Epidermal melanocyte (primary cell): ENCODE measurements around the gene NPIPB8.
"Not testable (repeated sequence)": the region's sequence is repeated elsewhere in the genome, so short reads cannot be mapped to it uniquely, and the experiment has no call there.

Source experiments
- DNase-seq: peaks from one replicate; pipeline ENCODE4 v3.0.0; 2011; ENCODE audit warnings: low spot score; ENCODE audit not compliant: insufficient read length

The NPIPB8 gene

GRCh38 chr16:28623172-28623711 lies 14.6 kb upstream of the NPIPB8 start:
- DNase-seq: no peak

- DNase-seq: not testable (repeated sequence)
Observed at GRCh38 chr16:28630905-28631304, 7.0 kb upstream of the NPIPB8 start.

- DNase-seq: not testable (repeated sequence)
Observed at GRCh38 chr16:28636093-28636823, 1.6 kb upstream of the NPIPB8 start.

- not testable (repeated sequence) for DNase-seq
Observed at GRCh38 chr16:28638359-28638758, 494 bp downstream of the NPIPB8 start.

GRCh38 chr16:28639959-28640358 lies 2.1 kb downstream of the NPIPB8 start:
- not testable (repeated sequence) for DNase-seq

GRCh38 chr16:28666264-28666663 lies 28.4 kb downstream of the NPIPB8 start:
- DNase-seq: not testable (repeated sequence)

GRCh38 chr16:28667480-28667879 lies 29.6 kb downstream of the NPIPB8 start:
- DNase-seq: not testable (repeated sequence)

- not testable (repeated sequence) for DNase-seq
Observed at GRCh38 chr16:28668199-28668598, 30.3 kb downstream of the NPIPB8 start.

GRCh38 chr16:28688327-28688952 lies 50.6 kb downstream of the NPIPB8 start:
- not testable (repeated sequence) for DNase-seq

- DNase-seq: not testable (repeated sequence)
Observed at GRCh38 chr16:28689425-28689824, 51.6 kb downstream of the NPIPB8 start.

- not testable (repeated sequence) for DNase-seq
Observed at GRCh38 chr16:28691722-28692121, 53.9 kb downstream of the NPIPB8 start.

- DNase-seq: not testable (repeated sequence)
Observed at GRCh38 chr16:28693257-28693950, 55.5 kb downstream of the NPIPB8 start.

- not testable (repeated sequence) for DNase-seq
Observed at GRCh38 chr16:28699792-28700191, 61.9 kb downstream of the NPIPB8 start.

GRCh38 chr16:28700349-28700748 lies 62.5 kb downstream of the NPIPB8 start:
- not testable (repeated sequence) for DNase-seq

GRCh38 chr16:28701384-28701783 lies 63.5 kb downstream of the NPIPB8 start:
- DNase-seq: not testable (repeated sequence)

- DNase-seq: not testable (repeated sequence)
Observed at GRCh38 chr16:28704246-28704645, 66.4 kb downstream of the NPIPB8 start.
